ENCODE data around the gene LUC7L2. TPM values are rescaled to one million over a fixed set of nuclear protein-coding genes. Genes with fewer than 3 reads are reported as not detected.

Gene LUC7L2
- total RNA-seq, 1 experiment from 2014 or later: 74.2 TPM

GRCh38 chr7:139389091-139389490 lies 29.4 kb downstream of the LUC7L2 start:
- Histone ChIP-seq H3K27me3 (replicated peaks; ENCODE audit: control insufficient read depth, insufficient read depth, low read length) (no peaks in the 10 kb centered on the region), H3K4me1 (no peaks in the 10 kb centered on the region), H3K4me3 (ENCODE audit: low read depth, low read length) (no peak overlapping the region), H3K9me3 (no peaks in the 10 kb centered on the region), H3K36me3 (ENCODE audit: control insufficient read depth, insufficient read depth, low read length) (no peaks in the 10 kb centered on the region)
- peaks cover under 1% of the 10 kb centered on the region for H3K4me1 Mint-ChIP-seq (ENCODE audit: low read depth, unreplicated experiment)
- peak overlapping the region; percentile 4 for H3K27ac Mint-ChIP-seq (ENCODE audit: unreplicated experiment)
- H3K27me3 Mint-ChIP-seq (ENCODE audit: insufficient read depth, unreplicated experiment): no peaks in the 10 kb centered on the region
- intact Hi-C loops (cut with micrococcal nuclease; ENCODE audit: unreplicated experiment): no loop called here
- TF ChIP-seq CTCF (IDR thresholded peaks at IDR 0.05; ENCODE audit: insufficient read depth in 1 of 2, low read depth in 1 of 2, low read length in 1 of 2, severe bottlenecking in 1 of 2, unreplicated experiment in 1 of 2): no peak
- H3K36me3 Mint-ChIP-seq (ENCODE audit: insufficient read depth, unreplicated experiment): peaks cover 59% of the 10 kb centered on the region
- ChIA-PET POLR2A (no interaction called here), CTCF (no interaction called here)
- no peak for DNase-seq
- no peaks in the 10 kb centered on the region for H3K9me3 Mint-ChIP-seq (ENCODE audit: unreplicated experiment)
- H3K4me3 Mint-ChIP-seq (ENCODE audit: unreplicated experiment): no peak overlapping the region
- BruUV-seq (replicated peaks): no TSS peak

- peaks cover 53% of the 10 kb centered on the region for H3K36me3 Mint-ChIP-seq (ENCODE audit: insufficient read depth, unreplicated experiment)
- ChIA-PET POLR2A (no interaction called here), CTCF (no interaction called here)
Measured at GRCh38 chr7:139389774-139390173, 30.1 kb downstream of the LUC7L2 start.

DNA sequence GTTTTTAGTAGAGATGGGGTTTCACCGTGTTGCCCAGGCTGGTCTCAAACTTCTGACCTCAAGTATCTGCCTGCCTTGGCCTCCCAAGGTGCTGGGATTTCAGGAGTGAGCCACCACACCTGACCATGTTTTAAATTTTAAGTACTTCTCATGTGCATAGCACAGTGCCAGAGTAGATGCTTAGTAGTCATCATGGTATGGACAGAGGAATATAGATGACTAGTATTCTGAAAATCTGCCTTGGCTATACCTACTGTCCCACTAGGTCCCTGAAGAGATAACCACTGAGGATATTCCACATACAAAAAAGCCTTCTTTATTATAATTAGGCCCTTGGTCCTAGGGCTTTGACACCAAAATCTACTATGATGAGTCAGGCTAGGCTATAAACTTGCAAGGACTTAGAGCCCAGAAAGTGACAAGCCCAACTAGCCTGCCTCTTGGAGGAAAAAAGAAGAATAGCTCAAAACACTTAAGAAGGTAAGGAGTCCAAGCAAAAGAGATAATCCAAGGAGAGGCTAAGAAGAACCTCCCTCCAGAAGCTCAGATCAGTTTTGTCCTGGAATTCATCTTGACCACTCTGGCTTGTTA lies 34.0 kb downstream of the LUC7L2 start:
- H3K9me3 Mint-ChIP-seq (ENCODE audit: unreplicated experiment): no peaks in the 10 kb centered on the region
- TF ChIP-seq CTCF (IDR thresholded peaks at IDR 0.05; ENCODE audit: insufficient read depth in 1 of 2, low read depth in 1 of 2, low read length in 1 of 2, severe bottlenecking in 1 of 2, unreplicated experiment in 1 of 2): no peak
- no peak for DNase-seq
- Histone ChIP-seq H3K4me3 (ENCODE audit: low read depth, low read length) (no peak overlapping the region), H3K9me3 (no peaks in the 10 kb centered on the region), H3K4me1 (no peaks in the 10 kb centered on the region), H3K36me3 (ENCODE audit: control insufficient read depth, insufficient read depth, low read length) (no peaks in the 10 kb centered on the region), H3K27me3 (replicated peaks; ENCODE audit: control insufficient read depth, insufficient read depth, low read length) (no peaks in the 10 kb centered on the region)
- H3K27me3 Mint-ChIP-seq (ENCODE audit: insufficient read depth, unreplicated experiment): no peaks in the 10 kb centered on the region
- no peak overlapping the region for H3K27ac Mint-ChIP-seq (ENCODE audit: unreplicated experiment)
- BruUV-seq (replicated peaks): no TSS peak
- ChIA-PET POLR2A (no interaction called here), CTCF (no interaction called here)
- peaks cover 6% of the 10 kb centered on the region for H3K4me1 Mint-ChIP-seq (ENCODE audit: low read depth, unreplicated experiment)
- H3K36me3 Mint-ChIP-seq (ENCODE audit: insufficient read depth, unreplicated experiment): peaks cover 40% of the 10 kb centered on the region
- no peak overlapping the region for H3K4me3 Mint-ChIP-seq (ENCODE audit: unreplicated experiment)
- intact Hi-C loops (cut with micrococcal nuclease; ENCODE audit: unreplicated experiment): no loop called here

More at GRCh38 chr7:139389774-139390173, 30.1 kb downstream of the LUC7L2 start:
- H3K4me1 ChIP-seq: no peaks in the 10 kb centered on the region
- no peak for DNase-seq
- Mint-ChIP-seq H3K4me1 (ENCODE audit: low read depth, unreplicated experiment) (peaks cover 6% of the 10 kb centered on the region), H3K4me3 (ENCODE audit: unreplicated experiment) (no peak overlapping the region), H3K27me3 (ENCODE audit: insufficient read depth, unreplicated experiment) (no peaks in the 10 kb centered on the region), H3K9me3 (ENCODE audit: unreplicated experiment) (no peaks in the 10 kb centered on the region), H3K27ac (ENCODE audit: unreplicated experiment) (no peak overlapping the region)
- no peaks in the 10 kb centered on the region for H3K36me3 ChIP-seq (ENCODE audit: control insufficient read depth, insufficient read depth, low read length)
- no peaks in the 10 kb centered on the region for H3K9me3 ChIP-seq
- H3K27me3 ChIP-seq (replicated peaks; ENCODE audit: control insufficient read depth, insufficient read depth, low read length): no peaks in the 10 kb centered on the region
- intact Hi-C loops (cut with micrococcal nuclease; ENCODE audit: unreplicated experiment): no loop called here
- no peak for TF ChIP-seq CTCF (IDR thresholded peaks at IDR 0.05; ENCODE audit: insufficient read depth in 1 of 2, low read depth in 1 of 2, low read length in 1 of 2, severe bottlenecking in 1 of 2, unreplicated experiment in 1 of 2)
- no peak overlapping the region for H3K4me3 ChIP-seq (ENCODE audit: low read depth, low read length)
- BruUV-seq (replicated peaks): no TSS peak

All from Caco-2 (cell line).